ENCODE data around the gene ADAMTS15. TPM values are rescaled to one million over a fixed set of nuclear protein-coding genes. Genes with fewer than 3 reads are reported as not detected.

The ADAMTS15 gene
- total RNA-seq, 1 donor from 2014 or later: 2.0 TPM

DNA sequence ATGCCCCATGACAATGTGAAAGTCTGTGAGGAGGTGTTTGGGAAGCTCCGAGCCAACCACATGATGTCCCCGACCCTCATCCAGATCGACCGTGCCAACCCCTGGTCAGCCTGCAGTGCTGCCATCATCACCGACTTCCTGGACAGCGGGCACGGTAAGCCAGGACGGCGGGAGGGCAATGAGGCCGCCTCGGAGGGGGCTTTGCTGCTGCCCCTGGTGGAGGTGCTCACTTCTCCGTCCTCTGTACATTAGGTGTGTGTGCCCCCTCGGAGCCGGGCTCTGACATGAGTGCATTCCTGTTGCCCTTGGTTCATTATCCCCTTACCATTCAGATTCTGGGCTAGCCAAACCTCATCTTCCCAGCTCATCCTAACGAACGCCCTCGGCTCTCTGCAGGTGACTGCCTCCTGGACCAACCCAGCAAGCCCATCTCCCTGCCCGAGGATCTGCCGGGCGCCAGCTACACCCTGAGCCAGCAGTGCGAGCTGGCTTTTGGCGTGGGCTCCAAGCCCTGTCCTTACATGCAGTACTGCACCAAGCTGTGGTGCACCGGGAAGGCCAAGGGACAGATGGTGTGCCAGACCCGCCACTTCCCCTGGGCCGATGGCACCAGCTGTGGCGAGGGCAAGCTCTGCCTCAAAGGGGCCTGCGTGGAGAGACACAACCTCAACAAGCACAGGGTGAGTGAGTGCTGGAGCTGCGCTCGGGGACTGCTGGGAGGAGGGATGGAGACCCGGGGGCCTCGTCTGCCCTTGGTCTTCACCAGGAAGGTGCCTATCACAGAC is 13.8 kb downstream of the ADAMTS15 start:
- DNase-seq (ENCODE audit: low read depth): no peak

DNA sequence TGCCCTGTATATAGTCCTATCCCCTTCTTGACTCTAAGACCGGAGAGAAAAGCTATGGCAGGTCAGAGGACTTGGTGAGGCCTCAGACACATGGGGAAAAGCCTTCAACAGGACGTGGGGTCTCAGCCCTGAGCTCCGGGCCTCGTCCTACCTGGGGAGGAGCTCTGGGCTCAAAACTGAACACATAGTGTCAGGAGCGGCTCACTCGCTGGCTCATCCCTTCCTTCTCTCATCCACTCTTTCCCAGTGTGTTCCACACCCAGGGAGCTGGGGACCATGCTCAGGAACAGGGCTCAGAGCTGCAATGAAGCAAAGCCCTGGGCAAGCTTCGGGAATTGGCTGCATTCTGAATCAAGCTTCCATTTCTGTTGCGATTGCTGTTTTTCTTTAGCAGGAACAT is 14.5 kb downstream of the ADAMTS15 start:
- no peak for DNase-seq (ENCODE audit: low read depth)

DNA sequence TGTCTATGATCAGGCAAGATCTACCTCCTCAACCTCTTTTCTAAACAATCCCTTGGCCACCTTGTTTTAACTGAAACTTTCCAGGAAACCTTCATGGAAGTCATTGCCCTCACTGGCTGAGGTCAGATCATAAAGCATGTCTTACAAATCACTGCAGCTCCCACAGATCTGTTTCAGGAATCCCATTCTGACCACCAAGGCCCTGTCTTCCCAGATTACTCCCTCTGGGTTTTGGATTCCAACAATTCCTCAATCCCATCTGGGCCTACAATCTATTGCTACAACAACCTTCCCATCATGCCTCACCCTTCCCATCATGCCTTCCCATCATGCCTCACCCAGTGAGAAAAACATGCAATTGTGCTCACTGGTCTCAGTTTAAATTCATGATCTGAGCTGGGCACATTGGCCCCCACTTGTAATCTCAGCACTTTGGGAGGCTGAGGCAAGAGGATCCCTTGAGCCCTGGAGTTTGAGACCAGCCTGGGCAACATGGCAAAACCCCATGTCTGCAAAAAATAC is 15.9 kb downstream of the ADAMTS15 start:
- DNase-seq (ENCODE audit: low read depth): peak; percentile 36

DNA sequence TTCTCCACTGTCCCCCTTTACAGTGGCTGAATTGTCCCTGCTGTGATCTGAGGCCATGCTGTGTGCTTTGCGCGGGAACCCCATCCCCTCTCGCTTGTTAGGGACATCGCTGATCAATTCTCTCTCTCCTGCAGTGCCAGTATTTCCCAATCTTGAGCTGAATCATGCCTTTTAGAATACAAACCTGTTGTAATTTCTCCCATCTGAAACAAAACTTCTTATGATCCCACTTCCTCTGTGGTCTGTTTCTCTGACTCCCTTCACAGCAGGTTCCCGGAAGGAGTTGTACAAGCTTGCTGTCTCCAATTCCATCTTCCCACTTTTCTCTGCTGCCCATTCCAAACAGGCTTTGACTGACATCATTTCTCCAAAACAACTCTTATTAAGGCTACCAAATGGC is 16.8 kb downstream of the ADAMTS15 start:
- peak; percentile 78 for DNase-seq (ENCODE audit: low read depth)

DNA sequence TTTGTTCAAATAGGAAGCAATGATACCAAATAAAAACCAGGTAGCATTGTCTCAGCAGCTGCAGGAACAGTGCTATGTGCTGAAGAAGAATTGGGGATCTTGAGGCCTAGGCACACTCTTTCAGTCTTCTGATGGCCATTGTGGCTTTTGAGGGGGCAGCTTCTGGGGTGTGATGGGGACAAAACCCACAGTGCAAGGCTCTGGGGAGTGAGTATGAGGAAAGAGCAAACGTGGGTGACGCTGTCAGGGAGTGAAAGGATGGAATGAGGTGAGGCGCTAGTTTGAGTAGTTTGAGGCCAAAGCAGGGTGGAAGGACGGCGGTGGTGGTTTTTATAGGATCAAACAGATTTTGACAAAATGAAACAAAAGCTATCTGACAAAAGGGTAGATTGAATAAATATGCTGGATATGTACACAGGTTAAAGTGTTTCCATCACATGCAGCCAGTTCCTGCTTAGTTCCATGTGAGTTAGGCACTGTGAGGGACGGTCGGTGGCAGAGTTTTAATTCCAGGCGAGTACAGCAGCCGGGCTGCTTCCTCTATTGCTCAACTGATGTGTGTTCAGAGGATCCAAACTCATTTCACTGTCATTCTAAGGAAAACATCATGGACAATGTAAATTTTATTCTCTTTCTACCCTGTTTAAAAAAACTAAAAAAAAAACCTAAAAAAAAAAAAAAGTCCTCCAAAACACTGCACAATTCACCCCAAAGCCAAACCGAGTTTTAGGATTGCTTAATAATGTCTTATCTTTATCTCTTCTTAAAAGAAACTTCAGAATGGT is 18.9 kb downstream of the ADAMTS15 start:
- no peak for DNase-seq (ENCODE audit: low read depth)

DNA sequence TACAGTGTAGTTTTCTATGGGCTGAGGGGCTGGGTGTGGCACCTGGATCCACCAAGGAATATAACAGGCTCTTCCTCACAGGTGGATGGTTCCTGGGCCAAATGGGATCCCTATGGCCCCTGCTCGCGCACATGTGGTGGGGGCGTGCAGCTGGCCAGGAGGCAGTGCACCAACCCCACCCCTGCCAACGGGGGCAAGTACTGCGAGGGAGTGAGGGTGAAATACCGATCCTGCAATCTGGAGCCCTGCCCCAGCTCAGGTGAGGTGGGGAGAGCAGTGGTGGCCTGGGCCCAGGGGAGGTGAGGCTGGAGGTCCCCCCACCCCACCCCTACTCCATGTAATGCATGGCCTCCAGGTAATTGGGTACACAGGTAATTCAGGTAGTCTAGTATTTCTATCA is 20.7 kb downstream of the ADAMTS15 start:
- no peak for DNase-seq (ENCODE audit: low read depth)

DNA sequence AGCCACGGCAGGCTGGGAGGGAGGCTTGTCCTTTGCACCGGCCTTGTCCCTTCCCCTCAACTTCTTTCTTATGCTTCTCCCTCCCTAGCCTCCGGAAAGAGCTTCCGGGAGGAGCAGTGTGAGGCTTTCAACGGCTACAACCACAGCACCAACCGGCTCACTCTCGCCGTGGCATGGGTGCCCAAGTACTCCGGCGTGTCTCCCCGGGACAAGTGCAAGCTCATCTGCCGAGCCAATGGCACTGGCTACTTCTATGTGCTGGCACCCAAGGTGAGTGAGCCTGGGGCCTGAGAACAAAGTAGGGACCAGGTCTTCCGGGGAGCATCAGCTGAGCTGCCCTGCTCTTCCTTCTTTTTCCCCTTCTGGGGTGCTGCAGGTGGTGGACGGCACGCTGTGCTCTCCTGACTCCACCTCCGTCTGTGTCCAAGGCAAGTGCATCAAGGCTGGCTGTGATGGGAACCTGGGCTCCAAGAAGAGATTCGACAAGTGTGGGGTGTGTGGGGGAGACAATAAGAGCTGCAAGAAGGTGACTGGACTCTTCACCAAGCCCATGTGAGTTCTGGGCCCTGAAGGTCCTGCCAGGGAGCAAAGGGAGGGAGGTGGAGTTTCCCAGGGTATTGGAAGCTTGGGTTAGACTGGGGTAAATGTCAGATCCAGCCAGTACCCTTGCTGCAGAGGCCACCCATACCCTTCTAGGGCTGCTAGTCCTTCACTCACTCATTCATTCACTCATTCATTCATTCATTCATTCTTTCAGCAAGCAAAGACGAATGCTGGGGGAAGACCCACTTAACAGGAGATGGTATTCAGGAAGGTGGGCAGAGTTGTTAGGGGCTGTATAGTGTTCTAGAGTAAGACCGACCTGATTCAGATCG is 22.6 kb downstream of the ADAMTS15 start:
- no peak for DNase-seq (ENCODE audit: low read depth)

DNA sequence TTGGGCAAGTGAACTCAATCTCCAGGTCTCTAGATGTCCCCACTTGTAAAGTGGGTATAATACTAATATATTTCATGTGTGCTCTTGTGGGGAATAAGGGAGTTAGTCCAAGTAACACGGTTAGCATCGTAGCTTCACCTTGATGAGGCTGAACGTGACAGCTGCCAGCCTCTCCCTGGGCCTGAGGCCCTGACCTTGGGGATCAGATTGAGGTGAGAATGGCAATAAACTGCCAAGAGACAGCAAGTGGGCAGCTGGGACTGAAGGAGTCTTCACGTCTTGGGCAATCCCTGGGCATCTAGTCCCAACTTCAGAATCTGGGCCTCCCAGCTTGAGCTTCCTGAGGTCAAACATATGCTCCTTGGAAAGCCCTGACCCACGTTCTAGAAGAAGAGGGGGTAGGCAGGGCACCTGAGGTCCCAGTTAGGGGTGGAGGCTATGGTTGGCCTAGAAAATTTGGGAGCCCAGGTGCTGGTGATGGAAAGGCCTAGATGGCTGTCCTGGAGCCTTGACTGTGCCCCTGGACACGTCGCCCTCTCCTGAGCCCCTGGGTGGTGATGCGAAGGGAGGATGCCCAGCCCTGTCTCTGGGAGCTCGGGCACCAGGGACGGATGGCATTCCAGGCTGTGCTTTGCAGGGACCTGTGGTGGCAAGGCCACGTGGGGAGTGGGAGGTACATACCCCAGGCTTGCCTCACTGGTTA is 23.4 kb downstream of the ADAMTS15 start:
- DNase-seq (ENCODE audit: low read depth): no peak

DNA sequence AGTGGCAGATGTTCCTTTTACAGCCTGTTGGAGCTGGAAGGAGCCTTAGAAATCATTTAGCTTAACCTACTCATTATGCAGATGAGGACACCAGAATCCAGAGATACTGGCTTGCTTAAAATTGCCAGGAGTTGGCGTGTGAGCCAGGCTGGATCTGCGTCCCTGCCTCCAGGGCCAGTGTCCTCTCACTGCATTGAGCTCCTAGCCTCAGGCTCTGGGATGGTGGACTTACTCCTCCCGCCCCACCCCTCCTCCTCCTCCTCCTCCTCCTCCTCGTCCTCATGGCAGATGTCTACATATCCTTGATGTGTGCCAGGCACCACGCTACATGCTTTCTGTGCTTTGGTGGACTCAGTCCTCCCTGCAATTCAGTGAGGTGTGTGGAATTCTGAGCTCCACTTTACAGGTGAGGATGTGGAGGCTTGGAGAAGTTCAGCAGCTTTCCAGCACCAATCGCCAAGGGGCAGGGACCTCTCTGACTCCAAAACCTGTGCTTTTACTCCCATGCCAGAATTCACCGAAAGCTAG is 24.1 kb downstream of the ADAMTS15 start:
- DNase-seq (ENCODE audit: low read depth): no peak

DNA sequence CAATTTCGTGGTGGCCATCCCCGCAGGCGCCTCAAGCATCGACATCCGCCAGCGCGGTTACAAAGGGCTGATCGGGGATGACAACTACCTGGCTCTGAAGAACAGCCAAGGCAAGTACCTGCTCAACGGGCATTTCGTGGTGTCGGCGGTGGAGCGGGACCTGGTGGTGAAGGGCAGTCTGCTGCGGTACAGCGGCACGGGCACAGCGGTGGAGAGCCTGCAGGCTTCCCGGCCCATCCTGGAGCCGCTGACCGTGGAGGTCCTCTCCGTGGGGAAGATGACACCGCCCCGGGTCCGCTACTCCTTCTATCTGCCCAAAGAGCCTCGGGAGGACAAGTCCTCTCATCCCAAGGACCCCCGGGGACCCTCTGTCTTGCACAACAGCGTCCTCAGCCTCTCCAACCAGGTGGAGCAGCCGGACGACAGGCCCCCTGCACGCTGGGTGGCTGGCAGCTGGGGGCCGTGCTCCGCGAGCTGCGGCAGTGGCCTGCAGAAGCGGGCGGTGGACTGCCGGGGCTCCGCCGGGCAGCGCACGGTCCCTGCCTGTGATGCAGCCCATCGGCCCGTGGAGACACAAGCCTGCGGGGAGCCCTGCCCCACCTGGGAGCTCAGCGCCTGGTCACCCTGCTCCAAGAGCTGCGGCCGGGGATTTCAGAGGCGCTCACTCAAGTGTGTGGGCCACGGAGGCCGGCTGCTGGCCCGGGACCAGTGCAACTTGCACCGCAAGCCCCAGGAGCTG is 24.8 kb downstream of the ADAMTS15 start:
- no peak for DNase-seq (ENCODE audit: low read depth)

DNA sequence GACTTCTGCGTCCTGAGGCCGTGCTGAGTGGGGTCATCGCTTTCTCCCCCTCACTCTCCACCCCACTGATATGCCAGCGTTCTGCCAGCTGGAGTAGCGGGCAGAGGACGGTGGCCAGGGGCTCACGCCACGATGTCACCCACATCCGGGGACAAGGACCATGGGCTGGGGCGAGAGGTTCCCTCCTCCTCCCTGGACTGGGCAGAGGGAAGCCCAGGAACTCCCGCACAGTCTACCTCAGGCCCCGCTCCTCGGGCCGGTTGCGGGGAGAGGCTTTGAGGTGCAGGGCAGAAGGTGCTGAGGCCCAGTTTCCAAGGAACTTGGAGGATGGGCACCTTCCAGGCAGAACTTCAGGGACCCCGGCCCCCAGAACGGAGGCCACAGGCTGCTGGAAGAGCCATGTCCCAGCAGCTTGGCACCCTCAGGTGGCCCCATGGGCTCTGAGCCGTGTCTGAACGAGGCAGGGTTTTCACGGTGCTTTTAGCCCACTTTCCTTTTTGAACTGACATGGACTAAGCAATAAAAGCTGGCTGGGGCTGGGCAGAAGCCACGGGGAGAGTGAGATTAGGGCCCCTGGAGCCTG is 25.4 kb downstream of the ADAMTS15 start:
- no peak for DNase-seq (ENCODE audit: low read depth)

DNA sequence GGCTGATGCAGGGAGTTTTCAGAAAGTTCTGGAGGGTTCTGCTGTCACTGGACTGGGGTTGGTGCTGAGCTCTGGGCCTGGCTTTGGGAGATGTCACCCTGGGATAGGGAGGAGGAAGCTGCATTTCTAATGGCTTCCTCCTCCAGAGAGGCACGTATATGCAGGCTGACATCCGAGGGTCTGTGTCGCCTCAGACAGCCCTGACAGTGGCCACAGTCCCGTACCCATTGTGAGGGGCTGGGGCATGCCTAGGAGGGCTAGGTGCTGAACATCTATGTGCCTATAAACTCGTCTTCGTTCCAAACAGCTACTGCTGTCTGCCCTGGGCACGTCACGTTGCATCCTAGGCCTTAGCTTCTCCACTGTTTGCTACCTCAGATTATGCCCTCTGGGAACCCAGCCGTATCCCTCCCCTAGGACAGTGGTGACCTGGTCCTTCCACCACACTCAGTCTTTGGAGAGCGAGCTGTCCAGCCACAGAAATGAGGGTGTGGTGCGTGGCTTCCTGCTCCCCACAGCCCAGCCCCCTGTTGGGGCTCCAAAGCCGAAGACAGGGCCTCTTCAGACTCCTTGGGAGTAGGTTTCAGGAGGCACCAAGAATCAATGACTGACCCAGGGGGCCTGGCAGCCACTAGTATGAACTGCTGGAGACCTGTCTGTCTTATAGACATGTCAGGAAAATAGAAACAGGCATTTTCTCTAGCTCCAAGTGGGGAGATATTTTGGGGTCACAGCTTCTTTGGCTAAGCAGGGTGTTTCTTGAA is 26.4 kb downstream of the ADAMTS15 start:
- no peak for DNase-seq (ENCODE audit: low read depth)

DNA sequence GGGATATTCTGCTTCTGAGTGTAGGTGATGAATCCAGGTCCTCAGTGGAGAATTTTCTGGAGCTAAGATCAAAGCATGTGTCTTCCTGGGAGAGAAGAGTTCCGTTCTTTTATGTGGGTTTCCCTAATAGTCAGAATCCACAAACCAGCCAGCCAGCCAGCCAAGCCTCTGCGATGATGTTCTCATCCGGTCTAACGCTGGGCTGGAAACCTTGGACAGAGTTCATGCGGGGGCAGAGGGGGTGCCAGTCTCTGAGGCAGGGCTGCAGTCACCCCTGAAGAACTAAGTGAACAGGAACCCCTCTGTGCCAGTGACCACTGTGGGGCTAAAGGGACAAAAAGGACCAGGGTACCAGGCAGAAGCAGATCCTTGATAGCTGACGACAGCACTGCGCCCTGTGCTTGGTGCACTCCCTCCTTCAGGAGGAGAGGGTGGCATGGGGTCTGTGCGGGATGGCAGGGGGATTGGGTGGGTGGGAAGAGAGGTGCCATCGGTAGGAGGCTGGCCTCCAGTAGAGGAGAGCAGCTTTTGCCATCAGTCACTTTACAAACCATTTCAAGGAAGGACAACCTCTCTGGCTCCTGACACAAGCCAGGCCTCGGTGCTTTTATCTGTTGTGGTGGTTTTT is 27.1 kb downstream of the ADAMTS15 start:
- DNase-seq (ENCODE audit: low read depth): no peak

DNA sequence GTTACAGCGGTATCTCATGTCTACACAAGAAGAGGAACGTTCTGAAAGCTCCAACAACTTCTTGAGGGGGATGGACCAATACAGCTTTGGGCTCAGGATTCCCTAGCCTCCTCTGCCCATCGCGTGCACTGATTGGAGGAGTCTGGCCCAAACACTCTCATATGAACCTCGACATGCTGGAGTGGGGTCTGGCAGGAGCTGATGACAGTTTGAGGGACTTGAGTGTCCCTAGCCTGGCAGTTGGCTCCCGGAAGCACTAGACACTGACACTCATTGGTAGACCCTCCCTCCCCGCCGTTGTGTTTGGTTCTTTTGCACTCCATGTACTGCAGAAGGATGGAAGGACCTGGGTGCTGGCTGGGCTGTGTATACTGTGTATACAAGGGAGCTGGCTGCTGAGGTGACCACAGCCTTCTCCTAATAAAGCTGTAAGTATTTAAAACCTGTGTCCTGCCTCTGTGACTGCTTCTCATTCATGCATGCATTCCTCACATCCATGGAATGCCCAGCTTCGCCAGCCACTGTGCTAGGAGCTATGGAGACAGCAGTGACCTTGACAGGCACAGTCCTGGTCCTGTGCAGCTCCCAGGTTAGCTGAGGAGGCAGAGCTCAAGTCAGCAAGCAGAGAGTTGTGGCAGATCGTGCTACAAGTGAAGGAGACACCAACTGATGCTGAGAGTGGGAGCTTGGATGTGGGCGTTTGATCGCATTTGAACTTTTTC is 27.9 kb downstream of the ADAMTS15 start:
- DNase-seq (ENCODE audit: low read depth): peak; percentile 64

DNA sequence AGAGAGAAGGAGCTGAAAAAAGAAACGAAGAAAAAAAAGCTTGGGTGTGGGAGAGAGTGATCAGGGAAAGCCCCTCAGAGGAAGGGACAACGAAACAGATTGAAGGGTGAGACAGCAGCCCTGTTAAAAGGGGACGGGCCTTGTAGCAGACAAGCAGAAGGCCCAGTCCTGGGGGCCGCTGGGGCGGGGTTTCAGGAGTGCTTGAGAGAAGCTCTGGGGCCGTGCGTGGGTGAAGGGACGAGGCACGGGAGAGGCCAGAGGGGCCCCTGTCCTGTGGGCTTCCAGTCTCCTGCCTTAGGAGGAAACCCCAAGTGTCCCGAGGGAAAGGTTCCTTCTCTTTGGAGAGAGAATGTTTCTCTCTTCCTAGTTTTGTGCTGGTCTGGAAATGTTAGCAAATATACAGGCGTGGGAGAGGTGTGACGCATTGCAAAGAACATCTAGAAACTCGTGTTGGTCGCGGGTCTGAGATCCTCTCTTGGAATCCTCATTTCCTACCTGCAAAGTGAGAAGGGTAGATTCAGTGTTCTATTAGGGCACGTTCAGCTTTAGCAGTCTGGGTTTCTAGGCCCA is 28.6 kb downstream of the ADAMTS15 start:
- no peak for DNase-seq (ENCODE audit: low read depth)

DNA sequence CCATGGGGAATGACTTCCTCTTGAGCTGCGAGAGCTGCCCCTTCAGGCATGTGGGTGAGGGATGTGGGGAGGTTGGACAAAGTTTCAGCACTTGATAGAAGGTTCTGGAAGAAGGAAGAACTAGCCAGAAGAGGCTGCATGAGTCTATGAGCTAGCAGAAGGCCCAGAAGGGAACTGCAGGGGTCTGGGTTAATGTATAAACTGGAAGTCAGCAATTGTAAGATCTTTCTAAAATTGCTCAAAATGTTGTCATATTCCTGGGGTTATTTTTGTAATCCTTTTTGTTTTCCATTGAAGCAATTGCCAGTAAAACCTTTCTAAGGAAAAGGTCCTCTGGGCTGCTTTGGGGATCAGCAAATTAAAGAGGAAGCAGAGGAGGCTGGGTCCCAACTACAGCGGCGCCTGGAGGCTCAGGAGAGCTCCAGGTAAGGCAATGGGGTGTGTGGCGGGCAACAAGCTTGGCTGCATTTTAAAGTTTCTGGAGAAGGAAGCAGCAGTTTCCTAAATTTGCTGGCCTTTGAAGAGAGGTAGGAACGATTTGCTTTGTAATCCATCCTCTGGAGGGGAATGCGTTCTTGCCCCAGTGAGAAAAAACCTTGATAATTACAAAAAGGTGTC is 29.2 kb downstream of the ADAMTS15 start:
- peak; percentile 68 for DNase-seq (ENCODE audit: low read depth)

DNA sequence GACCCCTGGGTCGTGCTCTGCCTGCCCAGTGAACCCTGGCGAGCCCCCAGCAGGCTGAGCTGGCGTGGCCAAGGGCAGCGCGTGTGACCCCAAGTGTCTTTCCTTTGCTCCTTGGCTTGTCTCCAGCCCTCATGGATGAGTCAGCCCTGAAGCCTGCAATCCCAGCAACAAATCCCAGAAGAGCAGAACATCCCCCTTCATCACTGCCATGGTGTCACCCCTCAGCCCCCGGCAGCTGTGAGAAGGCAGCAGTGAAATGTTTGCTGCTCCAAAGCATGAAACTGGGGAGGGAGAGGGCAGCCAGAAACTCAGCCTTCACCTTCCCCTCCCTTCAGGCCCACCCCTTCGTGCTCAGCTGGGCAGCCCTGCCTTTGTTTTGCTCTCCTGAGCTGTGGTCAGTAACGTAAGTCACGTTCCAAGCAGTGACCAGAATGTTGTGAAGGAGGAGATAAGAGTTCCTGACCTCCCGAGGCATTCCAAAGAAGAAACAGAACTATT is 29.8 kb downstream of the ADAMTS15 start:
- DNase-seq (ENCODE audit: low read depth): peak; percentile 87

All from renal cortical epithelial cell (primary cell).